SK-N-SH (cell line): ENCODE results near the gene ATAD3B. TPM values are rescaled to one million over a fixed set of nuclear protein-coding genes. Genes with fewer than 3 reads are reported as not detected.

Source experiments
- CTCF ChIA-PET: fragments of 300-600, 350-600 bp; formaldehyde crosslinking; extraction: SDS; loops from one replicate; lab custom pipeline; 2021; lab: Yijun Ruan, JAX
- POLR2A ChIA-PET: fragments of 350-600 bp; sonication (Branson Sonifier 250); formaldehyde crosslinking; extraction: SDS; loops from one replicate; lab custom pipeline; 2020; ENCODE audit warnings: antibody characterized with exemption, inconsistent platforms; lab: Yijun Ruan, JAX
- DNase-seq: peaks from one replicate; pipeline ENCODE4 v3.0.0; 2012
- H2AFZ ChIP-seq: fragments of 200-600 bp; sonication (generic); 2 replicates; pipeline ENCODE4 v1.8.1; 2016; ENCODE audit warnings: antibody characterized with exemption, mild to moderate bottlenecking, low read depth
- H3F3A ChIP-seq: fragments of 200-600 bp; sonication (generic); replicated peaks from 2 replicates; pipeline ENCODE3; 2016; ENCODE audit warnings: antibody characterized with exemption, mild to moderate bottlenecking; ENCODE audit not compliant: insufficient read depth
- H3K27ac ChIP-seq, 2 experiments: fragments of 200-500 bp in 1 of 2; fragments of 200-600 bp in 1 of 2; sonication (Bioruptor generic) in 1 of 2; sonication (generic), shearing (Covaris generic) in 1 of 2; 2 replicates each; pipeline versions ENCODE4 v1.5.1 to v1.6.1; 2014 to 2016; ENCODE audit warnings: low read depth in 2 of 2, inconsistent platforms in 1 of 2, low read length in 1 of 2, mild to moderate bottlenecking in 1 of 2, mixed read lengths in 1 of 2
- H3K27me3 ChIP-seq: fragments of 200-600 bp; sonication (generic), shearing (Covaris generic); 2 replicates; pipeline ENCODE4 v1.6.1; 2016; ENCODE audit warnings: mixed run types; ENCODE audit not compliant: insufficient read depth
- H3K36me3 ChIP-seq, 2 experiments: fragments of 200-500 bp in 1 of 2; fragments of 200-600 bp in 1 of 2; sonication (Bioruptor generic) in 1 of 2; sonication (generic) in 1 of 2; replicated peaks in 1 of 2; 2 replicates each; pipeline versions ENCODE3 to v1.5.1; 2014 to 2016; ENCODE audit warnings: low read length in 1 of 2, mild to moderate bottlenecking in 1 of 2; ENCODE audit not compliant: insufficient read depth in 2 of 2, control insufficient read depth in 1 of 2
- H3K4me1 ChIP-seq, 2 experiments: fragments of 200-500 bp in 1 of 2; fragments of 200-600 bp in 1 of 2; sonication (Bioruptor generic) in 1 of 2; sonication (generic), shearing (Covaris generic) in 1 of 2; 2 replicates each; pipeline versions ENCODE4 v1.5.1 to v1.6.1; 2014 to 2016; ENCODE audit warnings: low read depth in 1 of 2, low read length in 1 of 2, mixed run types in 1 of 2; ENCODE audit not compliant: insufficient read depth in 2 of 2, control insufficient read depth in 1 of 2
- H3K4me2 ChIP-seq: fragments of 200-600 bp; sonication (generic), shearing (Covaris generic); 2 replicates; pipeline ENCODE4 v1.6.1; 2017; ENCODE audit warnings: mixed run types
- H3K4me3 ChIP-seq, 2 experiments: fragments of 200-500 bp in 1 of 2; fragments of 200-600 bp in 1 of 2; sonication (Bioruptor generic) in 1 of 2; sonication (generic), shearing (Covaris generic) in 1 of 2; 2 replicates each; pipeline versions ENCODE4 v1.5.1 to v1.8.1; 2014 to 2016; ENCODE audit warnings: low read depth in 2 of 2, inconsistent platforms in 1 of 2, low read length in 1 of 2, mild to moderate bottlenecking in 1 of 2, mixed read lengths in 1 of 2, moderate library complexity in 1 of 2
- H3K79me2 ChIP-seq: fragments of 200-600 bp; sonication (generic); 2 replicates; pipeline ENCODE4 v1.8.1; 2017; ENCODE audit warnings: mild to moderate bottlenecking; ENCODE audit not compliant: insufficient read depth
- H3K9ac ChIP-seq: fragments of 200-600 bp; sonication (generic); 2 replicates; pipeline ENCODE4 v1.6.1; 2017; ENCODE audit warnings: mixed run types
- H3K9me2 ChIP-seq: fragments of 200-600 bp; sonication (generic); 2 replicates; pipeline ENCODE4 v1.6.1; 2017; ENCODE audit warnings: mixed run types
- H3K9me3 ChIP-seq: fragments of 200-600 bp; sonication (generic); 2 replicates; pipeline ENCODE4 v1.6.1; 2017; ENCODE audit warnings: mixed run types, mild to moderate bottlenecking, moderate library complexity
- H4K20me1 ChIP-seq: fragments of 200-600 bp; sonication (generic); 2 replicates; pipeline ENCODE4 v1.6.1; 2017; ENCODE audit warnings: mild to moderate bottlenecking, mixed run types; ENCODE audit not compliant: insufficient read depth
- EP300 ChIP-seq, 2 experiments: IDR thresholded peaks; 2 replicates each; pipeline versions ENCODE4 v1.4.0 to v1.6.1; 2012; ENCODE audit warnings: borderline replicate concordance in 1 of 2, low read depth in 1 of 2, low read length in 1 of 2
- GATA2 ChIP-seq: sonication (generic); formaldehyde crosslinking; IDR thresholded peaks from 2 replicates; pipeline ENCODE4 v1.5.0; 2020; ENCODE audit warnings: mild to moderate bottlenecking, missing genetic modification reagents
- JUND ChIP-seq: IDR thresholded peaks from 2 replicates; pipeline ENCODE4 v1.4.0; 2012
- MXI1 ChIP-seq: IDR thresholded peaks from 2 replicates; pipeline ENCODE4 v1.6.1; 2012; ENCODE audit warnings: mild to moderate bottlenecking, low read depth, low read length, improper control_type of control experiment
- RCOR1 ChIP-seq: fragments of 150-350 bp; IDR thresholded peaks from 2 replicates; pipeline ENCODE4 v1.6.1; 2017; ENCODE audit warnings: antibody characterized with exemption, low read length
- RFX5 ChIP-seq: IDR thresholded peaks from 2 replicates; pipeline ENCODE4 v1.6.1; 2012; ENCODE audit warnings: mild to moderate bottlenecking, improper control_type of control experiment, low read length
- RXRA ChIP-seq: IDR thresholded peaks from 2 replicates; pipeline ENCODE4 v1.4.0; 2012; ENCODE audit warnings: low read depth, mild to moderate bottlenecking, borderline replicate concordance
- SIN3A ChIP-seq: IDR thresholded peaks from 2 replicates; pipeline ENCODE4 v1.6.1; 2012; ENCODE audit warnings: low read depth, mild to moderate bottlenecking, low read length, moderate library complexity, borderline replicate concordance
- TCF12 ChIP-seq: IDR thresholded peaks from 2 replicates; pipeline ENCODE4 v1.4.0; 2012
- YY1 ChIP-seq: IDR thresholded peaks from 2 replicates; pipeline ENCODE4 v1.4.0; 2012; ENCODE audit warnings: low read depth, mild to moderate bottlenecking
- WGBS: methylation state at CpG from one replicate; pipeline ENCODE4 v1.1.6; 2017; ENCODE audit warnings: low lambda C conversion rate; 5-methylcytosine and 5-hydroxymethylcytosine counted together
- polyA plus RNA-seq, 3 experiments: library from polyadenylated mRNA; depleted of rRNA; stranded (reverse); fragments of >200 nt; gene quantifications; 2 replicates each; pipeline ENCODE4 v1.2.3, GENCODE V29; 2012
- TF ChIP-seq, protein P1 (sequence below): fragments of 200-600 bp; sonication (generic); IDR thresholded peaks from 2 replicates; pipeline ENCODE4 v1.6.1; 2017; ENCODE audit warnings: antibody characterized with exemption, mild to moderate bottlenecking, moderate library complexity
- TF ChIP-seq, protein P2 (sequence below): fragments of 150-350 bp; IDR thresholded peaks from 2 replicates; pipeline ENCODE4 v1.6.1; 2017; ENCODE audit warnings: antibody characterized with exemption, low read length, low read depth, borderline replicate concordance
- TF ChIP-seq, protein P3 (sequence below): IDR thresholded peaks from 2 replicates; pipeline ENCODE4 v1.4.0; 2012; ENCODE audit warnings: low read depth, borderline replicate concordance
- TF ChIP-seq, protein P4 (sequence below): IDR thresholded peaks from 2 replicates; pipeline ENCODE4 v1.6.1; 2012; ENCODE audit warnings: mild to moderate bottlenecking, low read depth, low read length, moderate library complexity
- TF ChIP-seq, protein P5 (sequence below): fragments of 150-350 bp; IDR thresholded peaks from 2 replicates; pipeline ENCODE4 v1.6.1; 2016; ENCODE audit warnings: mild to moderate bottlenecking, low read depth, low read length

ATAD3B gene
- polyA plus RNA-seq, 1 of the 3 experiments (the other 2 are of a cell fraction): 71.6 TPM

DNA sequence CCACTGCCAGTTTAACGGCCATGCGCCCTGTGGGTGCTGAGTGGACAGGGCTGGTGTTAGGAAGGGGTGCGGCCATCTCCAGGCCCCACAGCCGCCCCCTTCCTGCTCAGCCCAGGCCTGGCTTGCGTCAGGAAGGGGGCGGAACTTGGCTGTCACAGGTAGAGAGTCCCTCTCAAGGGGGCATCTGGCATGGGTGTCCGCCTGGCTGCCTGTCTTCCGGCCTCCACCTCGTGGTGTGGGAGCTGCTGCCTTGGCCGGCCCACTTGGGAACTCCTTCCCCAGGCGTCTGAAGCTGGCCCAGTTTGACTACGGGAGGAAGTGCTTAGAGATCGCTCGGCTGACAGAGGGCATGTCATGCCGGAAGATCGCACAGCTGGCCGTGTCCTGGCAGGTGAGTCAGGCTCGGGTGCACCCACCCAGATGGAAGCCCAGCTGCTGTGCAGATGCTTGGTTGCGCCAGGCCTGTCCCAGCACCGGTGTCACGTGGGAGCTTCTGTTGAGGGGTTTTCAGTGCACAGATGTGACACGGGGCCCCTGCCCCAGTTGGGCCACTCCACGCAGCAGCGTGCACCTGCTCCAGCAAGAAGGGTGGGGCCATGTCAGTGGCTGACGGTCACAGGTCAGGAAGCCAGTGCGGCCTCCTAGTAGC is 9.1 kb upstream of the ATAD3B start:
- Histone ChIP-seq H3K27me3 (no peaks in the 10 kb centered on the region), H3K9ac (no peak overlapping the region), H2AFZ (no peak overlapping the region), H3K4me2 (no peak overlapping the region), H3K79me2 (no peaks in the 10 kb centered on the region)
- POLR2A ChIA-PET: no interaction called here
- peak; percentile 34; the same call in 1 of the 2 replicates for TF ChIP-seq MXI1
- TF ChIP-seq, protein P1, sequence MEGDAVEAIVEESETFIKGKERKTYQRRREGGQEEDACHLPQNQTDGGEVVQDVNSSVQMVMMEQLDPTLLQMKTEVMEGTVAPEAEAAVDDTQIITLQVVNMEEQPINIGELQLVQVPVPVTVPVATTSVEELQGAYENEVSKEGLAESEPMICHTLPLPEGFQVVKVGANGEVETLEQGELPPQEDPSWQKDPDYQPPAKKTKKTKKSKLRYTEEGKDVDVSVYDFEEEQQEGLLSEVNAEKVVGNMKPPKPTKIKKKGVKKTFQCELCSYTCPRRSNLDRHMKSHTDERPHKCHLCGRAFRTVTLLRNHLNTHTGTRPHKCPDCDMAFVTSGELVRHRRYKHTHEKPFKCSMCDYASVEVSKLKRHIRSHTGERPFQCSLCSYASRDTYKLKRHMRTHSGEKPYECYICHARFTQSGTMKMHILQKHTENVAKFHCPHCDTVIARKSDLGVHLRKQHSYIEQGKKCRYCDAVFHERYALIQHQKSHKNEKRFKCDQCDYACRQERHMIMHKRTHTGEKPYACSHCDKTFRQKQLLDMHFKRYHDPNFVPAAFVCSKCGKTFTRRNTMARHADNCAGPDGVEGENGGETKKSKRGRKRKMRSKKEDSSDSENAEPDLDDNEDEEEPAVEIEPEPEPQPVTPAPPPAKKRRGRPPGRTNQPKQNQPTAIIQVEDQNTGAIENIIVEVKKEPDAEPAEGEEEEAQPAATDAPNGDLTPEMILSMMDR: no peak
- TF ChIP-seq, all 33 proteins: peak for 1
- no peaks in the 10 kb centered on the region for H3F3A ChIP-seq
- CTCF ChIA-PET: interaction anchor here (0.8 to 1.3 kb wide), 2 partner anchors 37 to 42 kb away, joined by 3 to 4 read pairs; no protein-coding TSS in a partner anchor
- H3K4me1 ChIP-seq: peaks cover 0 to 13% of the 10 kb centered on the region in 2 experiments; a peak in 1 of 4 replicates
- 69% methylated on average over 3 of the region's 26 CpGs for WGBS
- no peaks in the 10 kb centered on the region for H4K20me1 ChIP-seq
- H3K9me2 ChIP-seq: no peaks in the 10 kb centered on the region
- DNase-seq: peak; percentile 85
- H3K27ac ChIP-seq: peak overlapping the region in 1 of 2 experiments; percentile 48; a peak in 1 of 4 replicates
- H3K4me3 ChIP-seq: no peak overlapping the region
- H3K9me3 ChIP-seq: no peaks in the 10 kb centered on the region
- H3K36me3 ChIP-seq: no peaks in the 10 kb centered on the region

DNA sequence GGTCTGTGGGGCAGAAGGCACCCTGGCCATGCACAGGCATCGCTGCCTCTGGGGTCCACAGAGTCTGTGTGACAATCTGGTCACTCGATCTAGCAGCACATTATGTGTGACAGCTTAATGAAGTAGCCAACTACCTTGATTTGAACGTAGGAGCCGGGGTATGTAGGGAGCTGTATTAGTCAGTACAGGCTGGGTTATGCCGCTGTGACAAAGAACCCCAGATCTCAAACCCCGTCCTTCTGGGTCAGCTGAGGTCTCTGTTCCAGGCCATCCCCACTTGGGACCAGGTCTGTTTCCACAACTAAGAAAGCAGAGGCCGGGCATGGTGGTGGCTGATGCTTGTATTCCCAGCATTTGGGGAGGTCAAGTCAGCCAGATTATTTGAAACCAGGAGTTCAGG is 8.3 kb upstream of the ATAD3B start:
- Histone ChIP-seq H2AFZ (no peak overlapping the region), H3K9me2 (no peaks in the 10 kb centered on the region), H3K27ac (no peak overlapping the region), H3K9ac (no peak overlapping the region), H3K4me1 (peaks cover 0 to 13% of the 10 kb centered on the region in 2 experiments; a peak in 1 of 4 replicates), H3K79me2 (no peaks in the 10 kb centered on the region), H3K4me2 (no peak overlapping the region), H3K36me3 (no peaks in the 10 kb centered on the region), H3K27me3 (no peaks in the 10 kb centered on the region), H4K20me1 (no peaks in the 10 kb centered on the region), H3F3A (no peaks in the 10 kb centered on the region), H3K9me3 (no peaks in the 10 kb centered on the region), H3K4me3 (no peak overlapping the region)
- WGBS: 94% methylated on average over 3 of the region's 7 CpGs
- ChIA-PET CTCF (interaction anchor here (0.8 kb wide), 1 partner anchor 41 kb away, joined by 4 read pairs; no protein-coding TSS in a partner anchor), POLR2A (no interaction called here)
- no peak for DNase-seq
- no peak for TF ChIP-seq GATA2
- TF ChIP-seq, protein P2, sequence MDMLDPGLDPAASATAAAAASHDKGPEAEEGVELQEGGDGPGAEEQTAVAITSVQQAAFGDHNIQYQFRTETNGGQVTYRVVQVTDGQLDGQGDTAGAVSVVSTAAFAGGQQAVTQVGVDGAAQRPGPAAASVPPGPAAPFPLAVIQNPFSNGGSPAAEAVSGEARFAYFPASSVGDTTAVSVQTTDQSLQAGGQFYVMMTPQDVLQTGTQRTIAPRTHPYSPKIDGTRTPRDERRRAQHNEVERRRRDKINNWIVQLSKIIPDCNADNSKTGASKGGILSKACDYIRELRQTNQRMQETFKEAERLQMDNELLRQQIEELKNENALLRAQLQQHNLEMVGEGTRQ: no peak
- TF ChIP-seq, protein P3, sequence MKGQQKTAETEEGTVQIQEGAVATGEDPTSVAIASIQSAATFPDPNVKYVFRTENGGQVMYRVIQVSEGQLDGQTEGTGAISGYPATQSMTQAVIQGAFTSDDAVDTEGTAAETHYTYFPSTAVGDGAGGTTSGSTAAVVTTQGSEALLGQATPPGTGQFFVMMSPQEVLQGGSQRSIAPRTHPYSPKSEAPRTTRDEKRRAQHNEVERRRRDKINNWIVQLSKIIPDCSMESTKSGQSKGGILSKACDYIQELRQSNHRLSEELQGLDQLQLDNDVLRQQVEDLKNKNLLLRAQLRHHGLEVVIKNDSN: no peak
- TF ChIP-seq RFX5: no peak
- TF ChIP-seq, protein P4, sequence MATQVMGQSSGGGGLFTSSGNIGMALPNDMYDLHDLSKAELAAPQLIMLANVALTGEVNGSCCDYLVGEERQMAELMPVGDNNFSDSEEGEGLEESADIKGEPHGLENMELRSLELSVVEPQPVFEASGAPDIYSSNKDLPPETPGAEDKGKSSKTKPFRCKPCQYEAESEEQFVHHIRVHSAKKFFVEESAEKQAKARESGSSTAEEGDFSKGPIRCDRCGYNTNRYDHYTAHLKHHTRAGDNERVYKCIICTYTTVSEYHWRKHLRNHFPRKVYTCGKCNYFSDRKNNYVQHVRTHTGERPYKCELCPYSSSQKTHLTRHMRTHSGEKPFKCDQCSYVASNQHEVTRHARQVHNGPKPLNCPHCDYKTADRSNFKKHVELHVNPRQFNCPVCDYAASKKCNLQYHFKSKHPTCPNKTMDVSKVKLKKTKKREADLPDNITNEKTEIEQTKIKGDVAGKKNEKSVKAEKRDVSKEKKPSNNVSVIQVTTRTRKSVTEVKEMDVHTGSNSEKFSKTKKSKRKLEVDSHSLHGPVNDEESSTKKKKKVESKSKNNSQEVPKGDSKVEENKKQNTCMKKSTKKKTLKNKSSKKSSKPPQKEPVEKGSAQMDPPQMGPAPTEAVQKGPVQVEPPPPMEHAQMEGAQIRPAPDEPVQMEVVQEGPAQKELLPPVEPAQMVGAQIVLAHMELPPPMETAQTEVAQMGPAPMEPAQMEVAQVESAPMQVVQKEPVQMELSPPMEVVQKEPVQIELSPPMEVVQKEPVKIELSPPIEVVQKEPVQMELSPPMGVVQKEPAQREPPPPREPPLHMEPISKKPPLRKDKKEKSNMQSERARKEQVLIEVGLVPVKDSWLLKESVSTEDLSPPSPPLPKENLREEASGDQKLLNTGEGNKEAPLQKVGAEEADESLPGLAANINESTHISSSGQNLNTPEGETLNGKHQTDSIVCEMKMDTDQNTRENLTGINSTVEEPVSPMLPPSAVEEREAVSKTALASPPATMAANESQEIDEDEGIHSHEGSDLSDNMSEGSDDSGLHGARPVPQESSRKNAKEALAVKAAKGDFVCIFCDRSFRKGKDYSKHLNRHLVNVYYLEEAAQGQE: no peak
- no peak for TF ChIP-seq SIN3A
- no peak for TF ChIP-seq TCF12
- no peak for TF ChIP-seq JUND
- no peak for TF ChIP-seq EP300 (IDR thresholded peaks at IDR 0.05; ENCODE audit: borderline replicate concordance in 1 of 2, low read depth in 1 of 2, low read length in 1 of 2)
- no peak for TF ChIP-seq YY1
- TF ChIP-seq RXRA: no peak
- TF ChIP-seq, protein P1: no peak
- TF ChIP-seq, protein P5, sequence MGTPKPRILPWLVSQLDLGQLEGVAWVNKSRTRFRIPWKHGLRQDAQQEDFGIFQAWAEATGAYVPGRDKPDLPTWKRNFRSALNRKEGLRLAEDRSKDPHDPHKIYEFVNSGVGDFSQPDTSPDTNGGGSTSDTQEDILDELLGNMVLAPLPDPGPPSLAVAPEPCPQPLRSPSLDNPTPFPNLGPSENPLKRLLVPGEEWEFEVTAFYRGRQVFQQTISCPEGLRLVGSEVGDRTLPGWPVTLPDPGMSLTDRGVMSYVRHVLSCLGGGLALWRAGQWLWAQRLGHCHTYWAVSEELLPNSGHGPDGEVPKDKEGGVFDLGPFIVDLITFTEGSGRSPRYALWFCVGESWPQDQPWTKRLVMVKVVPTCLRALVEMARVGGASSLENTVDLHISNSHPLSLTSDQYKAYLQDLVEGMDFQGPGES: no peak
- TF ChIP-seq RCOR1: no peak
